Lower leg skin (tissue), 4 donors: ENCODE data around the gene GRIK5. TPM values are rescaled to one million over a fixed set of nuclear protein-coding genes. Genes with fewer than 3 reads are reported as not detected.

ENCODE experiments used
- DNase-seq, 2 donors: peaks; one replicate each; pipeline ENCODE4 v3.0.0-alpha.2; 2019; ENCODE audit warnings: low spot score in 2 of 2
- H3K4me3 ChIP-seq: fragments of 200-600 bp; sonication (generic); 2 replicates; pipeline ENCODE4 v1.5.1; 2017; ENCODE audit warnings: mild to moderate bottlenecking, low read depth; ENCODE audit not compliant: poor library complexity, severe bottlenecking
- POLR2A ChIP-seq, 2 donors: fragments of 450-650 bp; IDR thresholded peaks; one replicate each; pipeline ENCODE4 v1.6.1; 2016 to 2017; ENCODE audit warnings: antibody characterized with exemption in 2 of 2, mild to moderate bottlenecking in 1 of 2, moderate library complexity in 1 of 2
- WGBS, 2 donors: methylation state at CpG; one replicate each; pipeline ENCODE4 v1.1.5; 2018; 5-methylcytosine and 5-hydroxymethylcytosine counted together
- intact Hi-C: fragments of 100-400 bp; cut with DNase I; formaldehyde crosslinking; loops from one replicate; pipeline ENCODE4 v1.15.0; 2023; ENCODE audit warnings: low total_unique reads
- total RNA-seq, 4 donors: library from RNA; depleted of rRNA; stranded (reverse); fragments of >200 nt; gene quantifications; one replicate each; pipeline ENCODE4 v1.1.0, GENCODE V29; 2016
- TF ChIP-seq, protein P1 (sequence below), 3 donors: fragments of 450-650 bp; IDR thresholded peaks; one replicate each; pipeline ENCODE4 v1.5.1; 2016; ENCODE audit warnings: antibody characterized with exemption in 3 of 3, mild to moderate bottlenecking in 3 of 3, moderate library complexity in 2 of 3

GRIK5 gene
- total RNA-seq, 4 donors from 2014 or later = 0.11 to 1.4 (median 0.82) TPM

DNA sequence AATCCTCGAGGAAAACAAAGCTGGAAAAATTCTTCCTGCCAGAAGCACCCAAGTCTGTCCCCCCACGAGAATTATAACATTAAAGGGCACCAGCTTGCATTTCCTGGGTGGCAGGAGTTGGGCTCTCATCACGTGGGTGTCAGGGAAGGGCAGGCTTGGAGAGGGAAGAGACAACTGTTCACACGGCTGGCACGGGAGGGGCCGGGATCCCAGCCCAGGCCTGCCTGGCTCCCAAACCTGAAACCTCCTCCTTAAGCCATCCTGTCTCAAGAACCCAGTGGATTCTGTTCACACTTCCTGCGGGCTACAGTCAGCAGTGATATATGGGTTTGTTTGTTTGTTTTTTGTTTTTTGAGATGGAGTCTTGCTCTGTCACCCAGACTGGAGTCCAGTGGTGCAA, 12.2 kb downstream of the GRIK5 start:
- H3K4me3 ChIP-seq = no peak overlapping the region
- intact Hi-C loops = loop anchor here (5.0 kb wide), 1 partner anchor 86 kb away; no protein-coding TSS in a partner anchor
- 46 to 48% methylated on average over 7 of the region's 7 CpGs for WGBS, 2 donors
- no peak for TF ChIP-seq POLR2A (IDR thresholded peaks at IDR 0.05)
- TF ChIP-seq, protein P1, sequence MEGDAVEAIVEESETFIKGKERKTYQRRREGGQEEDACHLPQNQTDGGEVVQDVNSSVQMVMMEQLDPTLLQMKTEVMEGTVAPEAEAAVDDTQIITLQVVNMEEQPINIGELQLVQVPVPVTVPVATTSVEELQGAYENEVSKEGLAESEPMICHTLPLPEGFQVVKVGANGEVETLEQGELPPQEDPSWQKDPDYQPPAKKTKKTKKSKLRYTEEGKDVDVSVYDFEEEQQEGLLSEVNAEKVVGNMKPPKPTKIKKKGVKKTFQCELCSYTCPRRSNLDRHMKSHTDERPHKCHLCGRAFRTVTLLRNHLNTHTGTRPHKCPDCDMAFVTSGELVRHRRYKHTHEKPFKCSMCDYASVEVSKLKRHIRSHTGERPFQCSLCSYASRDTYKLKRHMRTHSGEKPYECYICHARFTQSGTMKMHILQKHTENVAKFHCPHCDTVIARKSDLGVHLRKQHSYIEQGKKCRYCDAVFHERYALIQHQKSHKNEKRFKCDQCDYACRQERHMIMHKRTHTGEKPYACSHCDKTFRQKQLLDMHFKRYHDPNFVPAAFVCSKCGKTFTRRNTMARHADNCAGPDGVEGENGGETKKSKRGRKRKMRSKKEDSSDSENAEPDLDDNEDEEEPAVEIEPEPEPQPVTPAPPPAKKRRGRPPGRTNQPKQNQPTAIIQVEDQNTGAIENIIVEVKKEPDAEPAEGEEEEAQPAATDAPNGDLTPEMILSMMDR (IDR thresholded peaks at IDR 0.05) = no peak
- DNase-seq = no peak

DNA sequence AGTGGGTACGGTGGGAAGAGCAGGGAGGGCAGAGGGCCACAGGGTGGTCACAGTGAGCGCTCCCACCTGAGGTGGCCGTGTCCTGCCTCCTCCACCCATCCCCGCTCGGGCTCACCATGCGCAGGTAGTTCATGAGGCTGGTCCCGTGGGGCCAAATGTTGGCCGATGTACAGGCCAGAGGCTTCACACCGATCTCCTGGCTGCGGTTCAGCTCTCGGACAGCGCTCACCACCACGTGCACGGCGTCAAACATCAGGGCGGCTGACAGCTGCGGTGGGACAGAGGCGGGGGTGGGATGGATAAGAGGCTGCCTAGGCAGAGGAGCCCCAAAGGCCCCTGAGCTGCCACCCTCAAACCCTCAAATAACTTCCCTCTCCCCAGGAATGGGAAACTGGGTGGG, 15.8 kb downstream of the GRIK5 start:
- no peak overlapping the region for H3K4me3 ChIP-seq
- no peak for TF ChIP-seq POLR2A (IDR thresholded peaks at IDR 0.05)
- TF ChIP-seq, protein P1 (IDR thresholded peaks at IDR 0.05) = no peak
- no peak for DNase-seq
- WGBS, 2 donors = 93% methylated on average over 15 to 18 of the region's 18 CpGs
- intact Hi-C loops = no loop called here

DNA sequence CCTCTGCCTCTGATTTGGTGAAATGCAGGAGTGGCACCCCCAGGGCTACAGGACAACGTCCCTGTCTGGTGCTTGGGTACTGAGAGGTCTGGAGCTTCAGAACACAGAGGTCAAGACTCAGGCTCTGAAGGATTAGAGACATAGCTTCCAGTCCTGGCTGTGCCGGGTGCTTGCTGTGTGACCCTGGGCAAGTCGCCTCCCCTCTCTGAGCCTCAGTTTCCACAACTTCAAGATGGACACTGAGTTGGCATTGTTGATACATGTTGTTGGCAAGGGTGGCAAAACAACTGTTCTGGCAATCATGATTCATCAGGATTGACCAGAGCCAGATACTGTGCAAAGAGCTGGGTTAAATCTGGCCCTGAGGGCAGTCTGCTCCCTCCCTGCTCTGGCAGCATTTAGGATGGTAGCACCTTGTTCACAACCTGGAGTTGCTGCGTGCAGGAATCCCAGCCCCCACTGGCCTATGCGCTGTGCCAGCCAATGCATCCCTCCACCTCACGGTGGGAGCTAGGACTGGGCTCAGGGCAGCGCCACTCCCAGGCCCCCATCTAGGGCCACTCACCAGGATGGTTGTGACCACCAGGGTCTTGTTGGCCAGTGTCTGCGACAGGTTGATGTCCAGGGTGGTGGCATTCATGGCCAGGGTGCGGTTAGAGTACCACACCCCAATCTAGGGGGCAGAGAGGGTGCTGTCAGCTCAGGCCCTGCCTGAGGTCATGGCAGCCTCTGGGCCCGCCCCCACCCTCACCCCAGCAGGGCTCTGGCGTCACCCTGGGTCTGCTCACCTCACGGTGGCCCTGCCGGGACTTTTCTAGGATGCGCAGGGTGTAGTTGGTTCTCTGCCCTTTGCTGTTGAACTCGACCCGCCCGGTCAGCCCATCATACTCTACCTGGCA, 16.7 kb downstream of the GRIK5 start:
- intact Hi-C loops = no loop called here
- TF ChIP-seq POLR2A (IDR thresholded peaks at IDR 0.05) = no peak
- TF ChIP-seq, protein P1 (IDR thresholded peaks at IDR 0.05) = no peak
- WGBS, 2 donors = 64 to 68% methylated on average over 13 to 15 of the region's 17 CpGs

DNA sequence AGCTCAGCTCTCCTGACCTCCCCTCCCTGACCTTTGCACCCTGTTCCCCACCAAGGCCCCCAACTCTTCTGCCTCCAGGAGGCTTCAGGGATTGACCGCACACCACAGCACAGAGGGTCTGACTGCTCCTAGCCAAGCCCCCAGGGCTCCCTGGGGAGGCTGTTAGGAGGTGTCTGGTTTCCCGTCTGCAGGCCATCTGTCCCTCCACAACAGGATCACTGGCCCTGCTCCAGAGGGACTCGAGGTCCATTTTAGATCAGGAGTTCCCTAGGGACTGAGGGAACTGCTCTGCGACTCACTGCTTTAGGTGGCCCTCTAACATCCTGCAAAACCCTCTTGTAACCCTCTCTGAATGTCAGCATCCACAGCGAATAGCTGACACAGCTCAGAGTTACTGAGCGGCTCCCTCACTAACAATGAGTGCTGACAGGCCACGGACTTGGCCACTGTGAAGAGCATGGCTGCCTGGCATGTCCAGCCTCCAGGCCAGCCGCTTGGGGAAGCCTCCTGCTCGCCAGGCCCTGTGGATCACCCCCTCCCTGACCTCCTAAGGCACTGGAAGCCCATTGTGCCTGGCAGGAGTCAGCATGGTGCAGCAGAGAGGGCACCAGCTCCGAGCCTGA, 17.7 kb downstream of the GRIK5 start:
- no peak for DNase-seq
- WGBS, 2 donors = 61 to 62% methylated on average over 10 of the region's 10 CpGs
- intact Hi-C loops = no loop called here
- H3K4me3 ChIP-seq = no peak overlapping the region
- no peak for TF ChIP-seq POLR2A (IDR thresholded peaks at IDR 0.05)
- TF ChIP-seq, protein P1 (IDR thresholded peaks at IDR 0.05) = no peak

More for the DNA sequence above, 16.7 kb downstream of the GRIK5 start:
- DNase-seq = no peak
- no peak overlapping the region for H3K4me3 ChIP-seq

DNA sequence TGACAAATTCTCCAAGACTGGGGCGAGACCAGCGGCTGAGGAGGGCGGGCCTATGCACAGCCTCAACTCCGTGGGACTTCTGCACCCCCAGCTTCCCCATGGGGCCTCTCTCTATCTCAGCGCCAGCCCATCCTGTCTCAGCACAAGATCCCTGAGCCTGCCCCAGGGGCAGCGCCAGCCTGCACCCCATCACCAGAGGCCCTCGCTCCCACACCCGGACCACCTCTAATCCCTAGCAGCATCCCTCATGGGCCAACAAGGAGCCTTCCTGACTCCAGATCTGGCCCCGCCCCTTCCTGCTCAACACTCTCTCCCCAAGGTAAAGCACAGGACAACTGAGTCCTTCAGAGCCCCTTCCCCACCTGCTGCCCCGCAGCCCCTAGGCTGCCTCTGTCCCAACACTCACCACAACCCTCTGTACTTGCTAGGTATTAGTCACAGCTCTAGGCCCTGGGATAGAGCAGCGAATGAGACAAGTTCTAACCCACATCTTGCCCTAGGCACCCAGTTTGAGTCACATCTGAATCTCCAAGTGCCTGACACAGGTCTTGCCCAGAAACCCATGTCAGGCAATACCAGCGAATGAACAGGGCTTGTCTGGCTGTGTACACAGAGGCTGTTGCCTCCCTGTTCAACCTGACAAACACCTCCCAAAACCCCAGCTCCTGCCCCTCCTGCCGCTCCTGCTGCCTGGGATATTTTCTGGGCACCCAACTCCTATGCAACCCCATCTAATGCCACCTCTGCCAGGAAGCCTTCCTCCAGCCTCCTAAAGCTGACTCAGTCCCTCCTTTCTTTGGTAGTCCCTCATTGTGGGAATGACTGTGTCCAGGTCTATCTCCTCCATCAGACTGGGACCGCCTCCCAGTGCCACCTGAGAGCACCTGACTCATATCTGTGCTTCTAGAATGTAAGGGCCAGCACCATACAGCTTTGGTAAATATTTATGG, 18.6 kb downstream of the GRIK5 start:
- no peak overlapping the region for H3K4me3 ChIP-seq
- 67 to 70% methylated on average over 14 of the region's 14 CpGs for WGBS, 2 donors
- no peak for TF ChIP-seq POLR2A (IDR thresholded peaks at IDR 0.05)
- TF ChIP-seq, protein P1 (IDR thresholded peaks at IDR 0.05) = no peak
- intact Hi-C loops = no loop called here
- peak in 1 of 2 donors; percentile 72 for DNase-seq
